NCI-H526 treated with DMSO at 0.1 percent for 48 hours (cell line): ENCODE results near the gene WDR20.
"Not testable (repeated sequence)": the region's sequence is repeated elsewhere in the genome, so short reads cannot be mapped to it uniquely, and the experiment has no call there.

ENCODE experiments used
- DNase-seq: peaks from one replicate; lab custom pipeline; 2025; lab: John Stamatoyannopoulos, UW

The WDR20 gene

DNA sequence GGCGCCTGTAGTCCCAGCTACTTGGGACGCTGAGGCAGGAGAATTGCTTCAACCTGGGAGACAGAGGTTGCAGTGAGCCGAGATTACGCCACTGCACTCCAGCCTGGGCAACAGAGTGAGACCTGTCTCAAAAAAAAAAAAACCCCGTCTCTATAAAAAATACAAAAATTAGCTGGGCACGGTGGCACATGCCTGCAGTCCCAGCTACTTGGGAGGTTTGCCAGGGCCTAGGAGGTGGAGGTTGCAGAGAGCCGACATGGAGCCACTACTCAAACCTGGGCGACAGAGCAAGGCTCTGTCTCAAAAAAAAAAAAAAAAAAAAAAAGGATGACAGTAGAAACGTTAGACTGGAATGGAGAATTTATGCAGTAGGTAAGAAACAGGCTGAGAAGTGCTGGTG is 5.7 kb upstream of the WDR20 start:
- not testable (repeated sequence) for DNase-seq

DNA sequence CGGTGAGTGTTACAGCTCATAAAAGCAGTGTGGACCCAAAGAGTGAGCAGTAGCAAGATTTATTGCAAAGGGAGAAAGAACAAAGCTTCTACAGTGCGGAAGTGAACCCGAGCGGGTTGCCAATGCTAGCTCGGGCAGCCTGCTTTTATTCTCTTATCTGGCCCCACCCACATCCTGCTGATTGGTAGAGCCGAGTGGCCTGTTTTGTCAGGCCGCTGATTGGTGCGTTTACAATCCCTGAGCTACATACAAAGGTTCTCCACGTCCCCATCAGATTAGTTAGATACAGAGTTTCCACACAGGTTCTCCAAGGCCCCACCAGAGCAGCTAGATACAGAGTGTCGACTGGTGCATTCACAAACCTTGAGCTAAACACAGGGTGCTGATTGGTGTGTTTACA is 5.0 kb upstream of the WDR20 start:
- not testable (repeated sequence) for DNase-seq

DNA sequence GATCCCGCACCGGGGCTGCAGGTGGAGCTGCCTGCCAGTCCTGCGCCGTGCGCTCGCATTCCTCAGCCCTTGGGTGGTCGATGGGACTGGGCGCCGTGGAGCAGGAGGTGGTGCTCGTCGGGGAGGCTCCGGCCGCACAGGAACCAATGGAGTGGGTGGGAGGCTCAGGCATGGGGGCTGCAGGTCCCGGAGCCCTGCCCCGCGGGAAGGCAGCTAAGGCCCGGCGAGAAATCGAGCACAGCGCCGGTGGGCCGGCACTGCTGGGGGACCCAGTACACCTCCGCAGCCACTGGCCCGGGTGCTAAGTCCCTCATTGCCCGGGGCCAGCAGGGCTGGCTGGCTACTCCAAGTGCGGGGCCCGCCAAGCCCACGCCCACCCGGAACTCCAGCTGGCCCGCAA is 4.2 kb upstream of the WDR20 start:
- DNase-seq, result not testable (repeated sequence)

DNA sequence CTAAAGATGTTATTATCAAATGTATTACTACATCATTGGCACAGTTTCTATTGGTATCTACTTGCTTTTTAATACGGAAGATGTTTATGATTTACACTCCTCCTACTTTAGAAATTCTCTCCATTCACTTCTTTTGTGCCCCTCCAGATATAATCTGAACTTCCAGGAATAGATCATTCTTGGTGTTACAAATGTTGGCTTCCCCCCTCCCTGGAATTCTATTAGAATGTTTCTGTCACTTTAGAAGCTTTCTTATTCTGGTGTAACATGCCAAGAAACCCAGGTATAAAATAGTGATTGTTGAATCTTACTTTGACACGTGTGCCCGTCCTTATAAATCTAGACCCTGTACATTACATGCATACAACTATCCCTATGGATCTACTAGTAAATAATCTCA is 1.2 kb upstream of the WDR20 start:
- DNase-seq, result no peak

DNA sequence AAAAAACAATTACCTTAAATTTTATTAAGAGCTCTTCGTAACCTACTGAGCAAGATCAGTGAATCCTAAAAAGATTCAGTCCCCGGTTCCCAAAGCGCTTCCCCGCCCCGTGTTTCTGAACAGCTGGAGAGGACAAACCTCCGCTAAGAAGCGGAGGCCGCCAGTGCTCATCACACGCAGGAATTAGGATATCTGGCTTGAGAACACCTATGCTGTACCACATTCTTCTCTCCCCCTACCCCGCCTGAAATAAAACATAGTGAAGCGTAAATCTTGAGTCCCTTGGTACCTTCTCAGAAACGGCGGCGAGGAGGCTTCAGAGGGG is 774 bp upstream of the WDR20 start:
- DNase-seq, result peak; percentile 86

DNA sequence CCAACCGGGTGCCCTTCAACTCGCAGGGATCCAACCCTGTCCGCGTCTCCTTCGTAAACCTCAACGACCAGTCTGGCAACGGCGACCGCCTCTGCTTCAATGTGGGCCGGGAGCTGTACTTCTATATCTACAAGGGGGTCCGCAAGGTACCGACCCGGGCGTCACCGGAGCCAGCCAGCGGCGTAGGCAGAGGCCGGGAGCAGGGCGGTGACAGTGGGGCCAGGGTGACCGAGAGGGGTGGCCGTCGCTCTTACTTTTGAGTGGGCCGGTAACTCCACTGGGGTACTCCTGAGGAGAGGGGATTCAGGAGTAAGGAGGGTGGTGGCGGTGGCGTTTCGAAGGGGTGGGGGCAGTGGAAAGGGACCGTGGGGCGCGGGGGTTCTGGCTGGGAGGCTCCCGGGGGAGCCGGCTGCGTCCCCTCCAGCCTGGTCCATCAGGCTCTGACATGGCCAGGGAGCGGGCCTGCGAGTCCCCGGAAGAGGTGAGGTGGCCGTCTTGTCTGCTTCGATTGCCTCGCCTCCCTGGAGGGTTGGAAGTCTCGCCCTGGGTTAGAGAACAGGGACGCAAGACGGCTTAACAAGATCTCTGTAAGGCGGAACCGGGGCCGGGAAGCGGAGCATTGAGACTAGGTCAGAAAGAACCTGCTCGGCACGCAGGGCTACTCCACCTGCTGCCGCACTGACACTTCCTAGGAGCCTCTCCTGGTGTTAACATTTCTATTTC is 491 bp downstream of the WDR20 start:
- peak; percentile 4 for DNase-seq

DNA sequence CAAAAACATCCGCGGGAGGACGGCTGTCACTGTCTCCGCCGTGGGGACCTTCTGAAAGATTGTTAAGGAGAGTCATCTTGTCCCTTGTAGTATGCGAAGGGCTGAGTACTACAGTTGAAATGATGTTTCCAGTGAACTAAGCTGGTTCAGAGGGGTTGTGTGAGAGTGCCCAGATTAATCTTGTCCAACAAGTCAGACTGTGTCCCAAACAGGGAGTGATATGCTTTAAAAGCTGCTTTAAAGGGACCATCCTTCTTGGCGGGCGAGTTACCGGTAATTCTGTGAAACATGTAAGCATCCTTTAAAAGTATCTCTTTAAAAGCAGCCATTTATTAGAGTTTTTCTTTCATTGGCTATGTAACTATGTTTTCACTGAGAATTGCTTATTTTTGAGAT is 1.1 kb downstream of the WDR20 start:
- no peak for DNase-seq

DNA sequence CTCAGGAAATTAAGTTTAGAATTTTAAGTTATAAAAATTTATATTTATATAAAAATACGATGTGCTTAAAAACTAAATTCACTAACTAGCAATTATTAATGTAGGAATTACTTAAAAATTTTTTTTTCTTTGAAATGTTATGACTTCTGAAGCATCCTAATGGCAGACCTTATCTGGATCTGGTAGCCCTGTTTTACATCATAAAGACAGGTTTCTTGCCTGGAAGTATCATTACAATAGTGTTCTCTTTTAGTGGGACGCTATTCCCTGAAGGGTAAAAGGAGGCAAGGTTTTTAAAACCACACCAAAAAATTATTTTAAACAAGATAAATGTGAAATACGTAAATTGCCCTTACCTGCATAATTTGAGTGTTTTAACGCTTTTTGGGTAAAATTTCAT is 2.1 kb downstream of the WDR20 start:
- no peak for DNase-seq

DNA sequence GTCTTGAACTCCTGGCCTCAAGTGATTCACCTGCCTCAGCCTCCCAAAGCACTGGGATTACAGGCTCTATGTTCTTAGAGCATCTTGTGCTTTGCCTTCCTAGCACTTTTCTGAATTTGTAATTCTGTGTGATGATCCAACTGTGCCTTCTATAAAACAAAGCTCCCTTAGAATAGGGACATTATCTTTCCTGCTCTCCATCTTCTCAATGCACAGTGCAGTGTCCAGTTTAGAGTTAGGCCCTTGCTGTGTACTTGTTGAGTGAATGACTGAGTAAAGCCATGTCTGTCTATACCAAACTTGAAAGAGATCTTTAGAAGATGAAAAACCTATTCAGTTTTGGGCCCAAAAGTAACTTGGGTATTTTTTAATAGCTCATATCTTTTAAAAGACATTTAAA is 5.2 kb downstream of the WDR20 start:
- DNase-seq, result no peak

DNA sequence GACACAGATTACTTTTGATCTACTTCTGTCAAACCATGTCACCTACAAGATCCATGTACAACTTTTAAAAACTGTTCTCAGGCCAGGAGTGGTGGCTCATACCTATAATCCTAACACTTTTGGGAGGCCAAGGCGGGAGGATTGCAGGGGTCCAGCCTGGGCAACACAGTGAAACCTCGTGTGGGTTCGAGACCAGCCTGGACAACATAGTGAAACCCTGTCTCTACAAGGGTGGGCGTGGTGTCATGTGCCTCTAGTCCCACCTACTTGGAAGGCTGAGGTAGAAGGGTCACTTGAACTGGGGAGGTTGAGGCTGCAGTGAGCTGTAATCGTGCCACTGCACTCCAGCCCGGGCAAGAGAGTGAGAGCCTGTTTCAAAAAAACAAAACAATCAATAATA is 5.7 kb downstream of the WDR20 start:
- DNase-seq, result no peak

DNA sequence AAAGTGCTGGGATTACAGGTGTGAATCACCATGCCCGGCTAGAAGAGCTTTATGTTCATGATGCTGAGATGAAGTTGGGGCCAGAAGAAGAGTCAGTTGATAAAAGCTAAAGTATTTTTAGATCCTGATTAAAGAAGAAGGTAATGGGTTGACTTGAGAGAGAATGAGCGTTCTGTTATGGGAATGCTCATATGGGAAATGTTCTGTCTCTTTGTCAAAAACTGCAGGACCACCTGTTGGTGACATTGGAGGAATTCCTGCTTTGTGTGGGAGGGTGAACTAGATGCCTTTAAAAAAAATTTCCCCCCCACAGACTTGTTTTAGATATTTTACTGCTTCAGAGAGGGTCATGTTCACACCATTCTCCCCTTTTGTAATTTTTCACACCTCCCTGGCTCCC is 6.7 kb downstream of the WDR20 start:
- no peak for DNase-seq

DNA sequence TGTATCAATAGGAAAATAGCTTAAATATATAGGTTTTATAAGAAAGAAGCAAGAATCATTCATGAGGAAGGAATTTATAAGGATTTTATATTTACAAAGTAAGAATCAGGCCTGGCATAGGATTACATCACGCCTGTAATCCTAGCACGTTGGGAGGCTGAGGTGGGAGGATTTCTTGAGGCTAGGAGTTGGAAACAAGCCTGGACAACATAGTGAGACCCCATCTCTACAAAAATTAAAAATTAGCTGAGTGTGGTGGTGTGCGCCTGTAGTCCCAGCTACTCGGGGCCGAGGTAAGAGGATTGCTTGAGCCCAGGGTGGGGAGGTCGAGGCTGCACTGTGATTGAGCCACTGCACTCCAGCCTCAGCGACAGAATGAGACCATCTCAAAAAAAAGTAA is 10.4 kb downstream of the WDR20 start:
- DNase-seq, result no peak

DNA sequence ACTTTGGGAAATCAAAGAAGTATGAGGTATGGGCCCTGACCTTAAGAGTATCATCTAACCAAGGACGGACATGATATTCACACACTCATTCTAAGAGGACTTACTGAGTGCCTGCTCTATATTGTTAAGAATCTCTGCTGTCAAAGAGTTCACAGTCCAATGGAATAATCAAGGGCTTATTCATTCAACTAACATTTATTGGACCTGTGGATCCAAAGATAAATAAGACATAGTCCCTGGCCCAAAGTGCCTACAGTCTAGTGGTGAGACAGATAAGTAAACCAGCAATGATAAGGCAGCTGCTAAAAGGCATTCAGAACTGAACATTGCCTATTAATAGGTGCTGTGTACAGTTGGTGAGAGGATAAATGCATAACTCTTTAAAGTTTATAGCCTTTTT is 11.0 kb downstream of the WDR20 start:
- DNase-seq, result no peak

DNA sequence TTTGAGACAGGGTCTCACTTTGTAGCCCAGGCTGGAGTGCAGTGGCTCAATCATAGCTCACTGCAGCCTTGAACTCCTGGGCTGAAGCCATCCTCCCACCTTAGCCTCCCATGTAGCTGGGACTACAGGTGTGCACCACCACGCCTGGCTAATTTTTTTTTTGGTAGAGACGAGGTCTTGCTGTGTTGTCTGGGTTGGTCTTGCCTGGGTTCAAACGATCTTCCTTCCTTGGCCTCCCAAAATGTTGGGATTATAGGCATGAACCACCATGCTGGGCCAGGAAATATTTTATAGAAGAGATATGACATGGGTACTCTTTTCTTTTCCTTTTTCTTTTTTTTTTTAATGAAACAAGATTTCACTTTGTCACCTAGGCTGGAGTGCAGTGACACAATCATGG is 11.7 kb downstream of the WDR20 start:
- DNase-seq, result not testable (repeated sequence)

DNA sequence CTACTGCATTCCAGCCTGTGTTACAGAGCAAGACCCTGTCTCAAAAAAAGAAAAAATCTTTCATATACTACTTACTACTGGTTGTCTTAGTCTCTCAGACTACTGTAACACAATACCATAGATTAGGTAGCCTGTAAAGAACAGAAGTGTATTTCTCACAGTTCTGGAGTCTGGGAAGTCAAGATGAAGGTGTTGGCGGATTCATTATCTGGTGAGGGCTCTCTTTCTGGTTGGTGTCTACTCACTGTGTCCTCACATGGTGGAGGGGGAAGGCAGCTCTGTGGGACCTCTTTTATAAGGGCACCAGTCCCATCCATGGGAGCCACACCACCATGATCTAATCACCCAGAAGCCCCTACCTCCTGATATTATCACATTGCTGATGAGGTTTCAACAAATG is 14.4 kb downstream of the WDR20 start:
- DNase-seq, result no peak

DNA sequence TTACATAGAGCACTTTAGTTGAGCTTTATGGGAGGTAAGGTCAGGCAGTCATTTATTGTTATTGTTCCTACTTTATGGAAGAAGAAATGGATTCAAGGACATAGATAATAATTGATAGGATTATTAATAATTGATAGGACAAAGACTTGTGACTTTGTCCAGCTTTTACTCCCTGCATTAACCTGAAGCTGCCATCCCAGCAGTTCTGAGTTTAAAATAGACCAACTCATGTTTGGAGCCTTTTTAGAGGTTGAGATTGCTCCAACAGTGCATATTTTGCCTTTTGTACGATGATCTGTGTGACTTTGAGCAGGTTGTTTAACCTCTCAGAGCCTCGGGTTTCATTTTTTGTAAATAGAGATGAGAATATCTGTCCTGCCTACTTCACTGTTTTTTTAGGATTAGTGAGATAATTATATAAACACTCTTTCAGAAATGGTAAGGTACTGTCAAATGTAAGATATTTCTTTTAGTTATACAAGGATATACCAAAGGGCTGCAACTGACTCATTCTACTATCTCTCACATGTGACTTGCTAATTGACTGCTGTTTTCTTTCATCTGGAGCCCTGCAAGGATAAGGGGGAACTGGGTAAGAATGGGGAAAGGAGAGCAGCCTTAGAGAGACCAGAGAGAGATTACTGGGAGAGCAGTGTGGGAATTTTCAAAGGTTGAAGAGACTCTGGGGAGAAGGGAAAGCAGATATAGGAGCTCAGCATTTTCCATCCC is 15.3 kb downstream of the WDR20 start:
- DNase-seq, result no peak

DNA sequence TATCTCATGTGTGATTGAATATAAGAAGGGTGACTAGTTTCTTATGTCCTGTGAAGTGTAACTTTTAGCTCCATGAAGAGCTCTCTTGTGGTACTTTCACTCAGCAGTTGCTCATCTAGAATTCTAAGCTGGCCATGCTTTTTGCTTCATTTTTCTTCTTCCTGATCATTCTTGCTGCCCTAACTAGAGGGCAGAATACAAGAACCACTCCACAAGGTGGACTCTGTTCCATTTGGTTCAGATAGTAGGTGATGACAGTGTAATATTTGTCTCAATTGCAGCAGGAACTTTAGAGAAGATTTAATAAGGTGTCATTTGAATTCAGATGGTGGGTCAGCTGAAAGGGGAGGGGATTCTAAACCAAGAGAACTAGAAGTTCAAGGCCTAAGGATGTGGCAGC is 17.6 kb downstream of the WDR20 start:
- no peak for DNase-seq

DNA sequence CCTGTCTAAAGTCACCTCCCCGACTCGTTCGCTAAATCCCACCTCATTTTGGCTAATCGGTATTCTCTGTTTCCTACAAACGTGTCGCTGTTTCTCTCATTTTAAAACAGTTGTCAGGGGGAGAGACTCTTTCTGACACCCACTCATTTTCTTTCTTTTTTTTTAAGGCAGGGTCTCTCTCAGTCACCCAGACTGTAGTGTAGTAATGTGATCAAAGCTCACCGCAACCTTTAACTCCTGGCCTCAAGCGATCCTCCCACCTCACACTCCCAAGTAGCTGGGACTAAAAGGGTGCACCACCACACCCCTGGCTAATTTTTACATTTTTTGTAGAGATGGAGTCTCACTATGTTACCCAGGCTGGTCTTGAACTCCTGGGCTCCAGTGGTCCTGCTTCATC is 19.1 kb downstream of the WDR20 start:
- DNase-seq, result no peak

DNA sequence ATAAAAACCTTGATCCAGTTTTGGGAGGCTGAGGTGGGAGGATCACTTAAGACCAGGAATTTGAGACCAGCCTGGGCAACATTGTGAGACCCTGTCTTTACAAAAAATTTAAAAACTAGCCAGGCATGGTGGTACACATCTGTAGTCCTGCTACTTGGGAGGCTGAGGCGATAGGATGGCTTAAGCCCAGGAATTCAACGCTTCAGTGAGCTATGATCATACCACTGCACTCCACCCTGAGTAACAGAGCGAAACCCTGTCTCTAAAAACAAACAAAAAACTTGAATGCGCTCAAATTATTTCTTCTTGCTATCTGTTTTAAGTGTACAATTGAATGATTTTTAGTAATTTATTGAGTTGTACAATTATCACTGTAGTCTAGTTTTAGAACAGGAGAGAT is 20.1 kb downstream of the WDR20 start:
- no peak for DNase-seq

DNA sequence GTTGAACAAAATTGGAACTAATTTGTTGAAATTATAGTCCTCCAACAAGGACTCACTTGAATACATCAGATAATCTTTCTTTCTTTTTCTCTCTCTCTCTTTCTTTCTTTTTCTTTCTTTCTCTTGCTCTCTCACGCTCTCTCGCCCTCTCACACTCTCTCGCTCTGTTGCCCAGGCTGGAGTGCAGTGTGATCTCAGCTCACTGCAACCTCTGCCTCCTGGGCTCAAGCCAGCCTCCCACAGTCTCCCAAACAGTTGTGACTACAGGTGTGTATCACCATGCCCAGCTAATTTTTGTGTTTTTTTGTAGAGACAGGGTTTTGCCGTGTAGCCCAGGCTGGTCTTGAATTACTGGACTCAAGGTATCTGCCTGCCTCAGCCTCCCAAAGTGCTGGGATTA is 22.8 kb downstream of the WDR20 start:
- no peak for DNase-seq

DNA sequence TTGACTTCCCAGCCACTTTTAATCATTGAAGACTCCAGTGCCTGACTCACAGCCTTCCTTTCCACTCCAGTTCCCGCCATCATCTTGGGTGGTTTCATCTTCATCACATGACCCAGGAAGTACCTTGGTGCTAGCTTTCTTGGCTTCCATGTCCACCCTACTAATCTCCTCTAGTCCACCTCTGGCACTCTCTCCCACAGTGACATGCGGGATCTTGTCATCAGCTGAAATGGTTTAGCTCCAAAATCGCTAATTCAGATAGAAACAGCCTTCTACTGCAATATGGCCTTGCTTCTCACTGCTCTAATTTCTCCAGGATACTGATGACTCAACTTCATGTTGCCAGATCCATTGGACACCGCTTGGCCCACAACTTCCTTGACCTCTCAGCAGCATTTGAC is 24.5 kb downstream of the WDR20 start:
- DNase-seq, result no peak

DNA sequence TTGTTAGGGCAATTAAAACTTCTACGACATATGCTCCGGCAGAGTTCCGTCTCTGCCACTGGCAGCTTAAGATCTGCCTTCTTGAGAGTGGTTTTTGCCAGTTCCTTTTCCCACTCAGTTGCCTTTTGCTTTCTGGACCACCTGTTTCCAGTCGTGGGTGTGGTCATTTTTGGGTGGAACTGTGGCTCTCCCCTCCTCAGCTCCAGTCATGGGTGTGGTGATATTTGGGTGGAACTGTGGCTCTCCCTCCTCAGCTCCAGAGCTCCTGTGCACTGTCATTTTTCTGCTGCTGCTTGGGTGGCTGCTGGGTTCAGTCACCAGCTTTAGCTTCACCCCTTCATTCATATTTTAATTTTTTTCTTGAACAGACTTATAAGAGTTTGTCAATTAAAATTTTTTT is 25.3 kb downstream of the WDR20 start:
- DNase-seq, result no peak

DNA sequence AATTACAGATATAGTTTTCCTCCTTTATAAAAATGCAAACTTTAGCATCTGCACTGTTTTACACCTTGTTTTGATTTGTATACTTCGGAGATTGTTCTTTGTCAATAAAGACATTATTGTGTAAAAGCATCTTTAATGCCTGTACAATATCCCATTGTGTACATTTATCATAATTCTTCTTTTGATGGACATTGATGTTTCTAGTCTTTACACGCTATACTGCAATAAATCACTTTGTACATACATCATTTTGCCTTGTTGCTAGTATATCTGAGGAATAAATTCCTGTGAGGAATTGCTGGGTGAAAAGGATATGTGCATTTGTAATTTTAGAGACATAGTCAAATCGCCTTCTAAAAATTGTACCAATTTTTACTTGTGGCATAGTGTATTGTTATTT is 30.4 kb downstream of the WDR20 start:
- DNase-seq, result no peak
